Measurements from ENCODE around the gene CHST7.
"Not testable (repeated sequence)": the region's sequence is repeated elsewhere in the genome, so short reads cannot be mapped to it uniquely, and the experiment has no call there.

The CHST7 gene

GRCh38 chrX:46573331-46573891 is at the start of gene CHST7:
CHST7 (plus strand) TSS chrX:46573765; CDS start chrX:46573932, 167 bp downstream.
- DNase-seq (ENCODE audit: low read depth) = no peak

- DNase-seq (ENCODE audit: low read depth) = not testable (repeated sequence)
Observed at GRCh38 chrX:46528640-46529039, 44.9 kb upstream of the CHST7 start.

- not testable (repeated sequence) for DNase-seq (ENCODE audit: low read depth)
Observed at GRCh38 chrX:46529740-46530403, 43.7 kb upstream of the CHST7 start.

GRCh38 chrX:46530404-46530908 is 43.1 kb upstream of the CHST7 start:
- not testable (repeated sequence) for DNase-seq (ENCODE audit: low read depth)

- no peak for DNase-seq (ENCODE audit: low read depth)
Observed at GRCh38 chrX:46531442-46531841, 42.1 kb upstream of the CHST7 start.

- no peak for DNase-seq (ENCODE audit: low read depth)
Observed at GRCh38 chrX:46543441-46543840, 30.1 kb upstream of the CHST7 start.

- DNase-seq (ENCODE audit: low read depth) = not testable (repeated sequence)
Observed at GRCh38 chrX:46544527-46544926, 29.0 kb upstream of the CHST7 start.

- DNase-seq (ENCODE audit: low read depth) = peak; percentile 85
Observed at GRCh38 chrX:46545111-46546005, 28.2 kb upstream of the CHST7 start, which contains the start of gene ZNF674. ZNF674 (minus strand) TSS chrX:46545421; CDS start chrX:46542087, 3,334 bp downstream.

GRCh38 chrX:46547857-46548256 is 25.7 kb upstream of the CHST7 start:
- no peak for DNase-seq (ENCODE audit: low read depth)

- no peak for DNase-seq (ENCODE audit: low read depth)
Observed at GRCh38 chrX:46549914-46550313, 23.7 kb upstream of the CHST7 start.

- no peak for DNase-seq (ENCODE audit: low read depth)
Observed at GRCh38 chrX:46551494-46552128, 22.0 kb upstream of the CHST7 start.

GRCh38 chrX:46553935-46554334 is 19.6 kb upstream of the CHST7 start:
- no peak for DNase-seq (ENCODE audit: low read depth)

GRCh38 chrX:46554942-46555341 is 18.6 kb upstream of the CHST7 start:
- DNase-seq (ENCODE audit: low read depth) = no peak

- DNase-seq (ENCODE audit: low read depth) = no peak
Observed at GRCh38 chrX:46559062-46559461, 14.5 kb upstream of the CHST7 start.

GRCh38 chrX:46561824-46562657 is 11.5 kb upstream of the CHST7 start:
- DNase-seq (ENCODE audit: low read depth) = no peak

- no peak for DNase-seq (ENCODE audit: low read depth)
Observed at GRCh38 chrX:46567388-46567787, 6.2 kb upstream of the CHST7 start.

GRCh38 chrX:46569621-46570020 is 3.9 kb upstream of the CHST7 start:
- DNase-seq (ENCODE audit: low read depth) = no peak

GRCh38 chrX:46571423-46572339 is 1.9 kb upstream of the CHST7 start:
- DNase-seq (ENCODE audit: low read depth) = no peak

GRCh38 chrX:46572340-46572936 is 1.1 kb upstream of the CHST7 start:
- DNase-seq (ENCODE audit: low read depth) = no peak

All from HS-5 (cell line).